Brain microvascular endothelial cell (primary cell): Measurements from ENCODE around the gene EPGN.
A peak's percentile ranks its signal among the peaks of the same experiment; 100 is the strongest.

Experiments used
- DNase-seq: peaks from one replicate; pipeline ENCODE4 v3.0.0-alpha.2; 2020
- H3K27ac ChIP-seq: fragments of 250-450 bp; sonication (Bioruptor Pico); 2 replicates; pipeline ENCODE4 v1.5.1; 2020; ENCODE audit warnings: mild to moderate bottlenecking, moderate library complexity
- H3K27me3 ChIP-seq: fragments of 250-450 bp; sonication (Bioruptor Pico); replicated peaks from 2 replicates; pipeline ENCODE4 v1.5.1; 2020; ENCODE audit warnings: mild to moderate bottlenecking
- H3K36me3 ChIP-seq: fragments of 250-450 bp; sonication (Bioruptor Pico); replicated peaks from 2 replicates; pipeline ENCODE4 v1.5.1; 2020; ENCODE audit warnings: mild to moderate bottlenecking
- H3K4me3 ChIP-seq: 2 replicates; pipeline ENCODE4 v1.5.1; 2011; ENCODE audit warnings: low read depth, mild to moderate bottlenecking, control low read depth, low read length, moderate library complexity
- in situ Hi-C: cut with HindIII; loops from 2 replicates; pipeline ENCODE4 v1.10.0; 2017; ENCODE audit warnings: low sequenced_read_pairs, low pct_ligation_motif_present
- TF ChIP-seq, protein P1 (sequence below): IDR thresholded peaks from 2 replicates; pipeline ENCODE4 v1.5.1; 2011; ENCODE audit warnings: low read depth, mild to moderate bottlenecking, moderate library complexity, low read length, control low read depth, inconsistent platforms; ENCODE audit errors: missing control alignments

The EPGN gene

DNA sequence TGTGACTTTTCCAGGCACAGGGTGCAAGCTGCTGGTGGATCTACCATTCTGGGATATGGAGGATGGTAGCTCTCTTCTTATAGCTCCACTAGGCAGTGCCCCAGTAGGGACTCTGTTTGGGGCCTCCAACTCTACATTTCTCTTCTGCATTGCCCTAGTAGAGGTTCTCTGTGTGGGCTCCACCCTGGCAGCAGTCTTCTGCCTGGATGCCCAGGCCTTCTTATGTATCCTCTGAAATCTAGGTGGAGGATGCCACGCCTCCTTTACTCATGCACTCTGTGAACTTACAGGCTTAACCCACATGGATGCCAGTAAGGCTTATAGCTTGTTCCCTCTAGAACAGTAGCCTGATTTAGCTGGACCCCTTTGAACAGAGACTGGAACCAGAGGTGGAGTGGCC is 35.8 kb downstream of the EPGN start:
- in situ Hi-C loops = no loop called here
- H3K36me3 ChIP-seq = no peaks in the 10 kb centered on the region
- H3K27ac ChIP-seq = no peak overlapping the region
- TF ChIP-seq, protein P1, sequence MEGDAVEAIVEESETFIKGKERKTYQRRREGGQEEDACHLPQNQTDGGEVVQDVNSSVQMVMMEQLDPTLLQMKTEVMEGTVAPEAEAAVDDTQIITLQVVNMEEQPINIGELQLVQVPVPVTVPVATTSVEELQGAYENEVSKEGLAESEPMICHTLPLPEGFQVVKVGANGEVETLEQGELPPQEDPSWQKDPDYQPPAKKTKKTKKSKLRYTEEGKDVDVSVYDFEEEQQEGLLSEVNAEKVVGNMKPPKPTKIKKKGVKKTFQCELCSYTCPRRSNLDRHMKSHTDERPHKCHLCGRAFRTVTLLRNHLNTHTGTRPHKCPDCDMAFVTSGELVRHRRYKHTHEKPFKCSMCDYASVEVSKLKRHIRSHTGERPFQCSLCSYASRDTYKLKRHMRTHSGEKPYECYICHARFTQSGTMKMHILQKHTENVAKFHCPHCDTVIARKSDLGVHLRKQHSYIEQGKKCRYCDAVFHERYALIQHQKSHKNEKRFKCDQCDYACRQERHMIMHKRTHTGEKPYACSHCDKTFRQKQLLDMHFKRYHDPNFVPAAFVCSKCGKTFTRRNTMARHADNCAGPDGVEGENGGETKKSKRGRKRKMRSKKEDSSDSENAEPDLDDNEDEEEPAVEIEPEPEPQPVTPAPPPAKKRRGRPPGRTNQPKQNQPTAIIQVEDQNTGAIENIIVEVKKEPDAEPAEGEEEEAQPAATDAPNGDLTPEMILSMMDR = no peak
- no peak for DNase-seq
- no peaks in the 10 kb centered on the region for H3K27me3 ChIP-seq
- no peak overlapping the region for H3K4me3 ChIP-seq

DNA sequence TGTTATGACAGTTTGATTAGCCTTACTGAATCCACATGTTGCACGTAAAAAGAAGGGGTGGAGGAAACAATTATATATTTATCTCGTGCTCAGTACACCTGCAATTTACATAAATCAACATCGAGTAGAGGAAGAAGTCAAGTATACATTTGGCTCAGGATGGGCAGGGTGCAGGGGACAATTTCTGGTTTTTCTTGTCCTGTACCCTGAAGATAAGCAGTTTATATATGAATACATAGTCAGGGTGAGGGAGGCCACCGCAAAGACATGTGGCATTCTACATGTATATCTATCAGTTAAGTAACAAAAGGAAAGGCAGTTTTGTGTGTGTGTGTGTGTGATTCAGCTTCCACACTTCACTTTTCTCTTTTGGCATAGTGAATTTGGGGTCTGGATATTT is 45.6 kb downstream of the EPGN start:
- Histone ChIP-seq H3K36me3 (no peaks in the 10 kb centered on the region), H3K27me3 (no peaks in the 10 kb centered on the region), H3K4me3 (no peak overlapping the region), H3K27ac (no peak overlapping the region)
- in situ Hi-C loops = no loop called here
- no peak for DNase-seq
- TF ChIP-seq, protein P1 = no peak

DNA sequence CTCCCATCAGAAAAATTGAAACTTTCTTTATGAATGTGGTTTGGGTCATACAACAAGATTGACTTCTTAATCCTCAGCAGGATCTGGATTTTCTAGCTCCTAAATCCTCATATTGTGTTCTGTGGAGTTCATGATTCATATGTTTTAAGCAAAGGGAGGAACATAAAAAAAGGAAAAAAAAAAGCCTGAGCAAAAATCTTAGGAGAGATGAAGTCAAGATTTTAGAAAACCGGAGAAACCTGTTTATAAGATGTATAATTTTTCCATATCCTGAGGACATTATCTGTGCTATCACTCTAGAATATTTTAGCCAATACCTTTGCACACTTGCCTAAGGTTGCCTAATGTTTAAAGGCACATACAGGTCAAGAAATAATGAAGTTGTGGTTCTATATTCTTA is 49.7 kb downstream of the EPGN start:
- TF ChIP-seq, protein P1 = no peak
- DNase-seq = no peak
- H3K36me3 ChIP-seq = no peaks in the 10 kb centered on the region
- H3K27me3 ChIP-seq = no peaks in the 10 kb centered on the region
- no peak overlapping the region for H3K4me3 ChIP-seq
- no peak overlapping the region for H3K27ac ChIP-seq
- in situ Hi-C loops = no loop called here

DNA sequence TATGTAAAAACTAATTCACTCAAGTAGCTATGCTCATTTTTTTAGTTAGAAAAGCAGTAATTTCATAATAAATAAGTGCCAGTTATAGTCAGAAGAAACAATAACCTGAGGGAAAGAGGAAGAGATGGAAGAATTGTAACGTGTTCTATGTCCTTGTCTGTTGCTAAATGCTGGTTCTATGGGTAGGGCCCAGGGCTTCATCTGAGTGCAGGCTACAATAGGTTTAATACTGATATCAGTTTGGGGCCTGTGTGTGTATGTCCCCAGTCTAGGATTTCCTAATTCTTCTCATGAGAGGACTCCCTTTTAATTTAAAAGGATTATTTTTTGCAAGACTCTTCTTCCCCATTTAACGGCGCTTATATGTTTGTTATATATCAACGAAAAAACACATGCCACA is 53.4 kb downstream of the EPGN start:
- in situ Hi-C loops = no loop called here
- Histone ChIP-seq H3K4me3 (no peak overlapping the region), H3K36me3 (no peaks in the 10 kb centered on the region), H3K27ac (no peak overlapping the region), H3K27me3 (no peaks in the 10 kb centered on the region)
- no peak for DNase-seq
- TF ChIP-seq, protein P1 = no peak

DNA sequence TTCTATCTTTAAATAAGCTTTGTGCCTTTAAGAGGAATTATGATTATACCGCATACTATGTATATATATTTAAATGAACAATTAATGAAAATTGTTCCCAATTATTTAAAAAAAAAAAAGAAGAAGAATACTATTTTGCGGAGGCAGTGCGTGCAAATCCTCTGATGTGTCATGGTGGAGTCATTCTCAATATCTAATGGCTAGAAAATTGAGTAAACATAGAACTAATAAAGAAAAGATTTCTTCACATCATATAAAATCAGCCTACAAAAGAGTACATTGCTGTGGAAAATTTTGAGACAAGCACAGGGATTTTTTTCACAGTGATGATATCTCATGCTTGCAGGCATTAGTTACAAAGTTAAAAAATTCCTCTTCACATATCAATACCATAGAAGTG is 54.1 kb downstream of the EPGN start:
- TF ChIP-seq, protein P1 = no peak
- Histone ChIP-seq H3K4me3 (no peak overlapping the region), H3K27me3 (no peaks in the 10 kb centered on the region), H3K36me3 (no peaks in the 10 kb centered on the region), H3K27ac (peak overlapping the region; percentile 11)
- DNase-seq = no peak
- in situ Hi-C loops = no loop called here

DNA sequence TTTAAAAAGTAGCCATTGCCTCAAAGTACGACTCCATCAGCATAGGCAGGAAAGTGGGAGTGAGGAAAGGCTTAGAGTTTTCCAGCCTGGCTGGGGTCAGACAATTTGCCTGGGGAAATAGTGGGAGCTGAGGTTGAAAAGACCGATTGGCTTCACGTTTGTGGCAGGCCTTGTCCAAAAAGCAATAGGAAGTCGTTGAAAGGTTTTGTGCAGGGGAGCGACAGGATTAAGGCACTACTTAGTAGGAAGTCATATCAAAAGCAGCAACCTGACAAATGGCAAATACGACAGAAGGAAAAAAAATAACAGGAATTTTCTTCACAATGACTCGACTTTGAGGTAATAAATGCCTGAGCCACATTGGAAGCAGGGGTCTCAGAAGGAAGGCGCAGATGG is 56.0 kb downstream of the EPGN start:
- in situ Hi-C loops = no loop called here
- TF ChIP-seq, protein P1 = no peak
- Histone ChIP-seq H3K27ac (peak overlapping the region; percentile 73), H3K27me3 (no peaks in the 10 kb centered on the region), H3K36me3 (no peaks in the 10 kb centered on the region), H3K4me3 (peak overlapping the region; percentile 77)
- DNase-seq = no peak
